Muscle layer of colon (tissue), 2 donors: ENCODE measurements around the gene TEX28.
"Not testable (repeated sequence)": the region's sequence is repeated elsewhere in the genome, so short reads cannot be mapped to it uniquely, and the experiment has no call there.

Experiments used
- H3K27ac ChIP-seq: one replicate; pipeline ENCODE4 v1.7.0; 2013; ENCODE audit warnings: low read depth, mild to moderate bottlenecking, low read length, moderate library complexity
- H3K27me3 ChIP-seq, 2 donors: one replicate each; pipeline ENCODE4 v1.7.0; 2013; ENCODE audit warnings: low read length in 2 of 2, mild to moderate bottlenecking in 2 of 2; ENCODE audit not compliant: insufficient read depth in 2 of 2, control insufficient read depth in 1 of 2
- H3K36me3 ChIP-seq: one replicate; pipeline ENCODE4 v1.7.0; 2013; ENCODE audit warnings: mild to moderate bottlenecking, low read length; ENCODE audit not compliant: insufficient read depth
- H3K4me1 ChIP-seq: one replicate; pipeline ENCODE4 v1.7.0; 2013; ENCODE audit warnings: mild to moderate bottlenecking, low read length; ENCODE audit not compliant: insufficient read depth
- H3K4me3 ChIP-seq, 2 donors: one replicate each; pipeline ENCODE4 v1.7.0; 2013; ENCODE audit warnings: low read length in 2 of 2, low read depth in 1 of 2, mild to moderate bottlenecking in 1 of 2, moderate library complexity in 1 of 2
- H3K9ac ChIP-seq: one replicate; pipeline ENCODE4 v1.7.0; 2013; ENCODE audit warnings: low read length
- H3K9me3 ChIP-seq: one replicate; pipeline ENCODE4 v1.7.0; 2013; ENCODE audit warnings: mild to moderate bottlenecking, low read length
- donor health status: abdominal sarcoma.
- donor health status: Adenocarcinoma of cecum.

Gene TEX28

GRCh38 chrX:154231443-154231842, 63.5 kb downstream of the TEX28 start:
- H3K4me1 ChIP-seq, H3K27me3 ChIP-seq, H3K9ac ChIP-seq, H3K36me3 ChIP-seq, H3K9me3 ChIP-seq, H3K4me3 ChIP-seq, H3K27ac ChIP-seq: not testable (repeated sequence)

GRCh38 chrX:154226706-154227105, 68.2 kb downstream of the TEX28 start:
- not testable (repeated sequence) for H3K36me3 ChIP-seq, H3K27me3 ChIP-seq, H3K9me3 ChIP-seq, H3K4me3 ChIP-seq, H3K4me1 ChIP-seq, H3K27ac ChIP-seq, H3K9ac ChIP-seq

- H3K4me1 ChIP-seq, H3K27me3 ChIP-seq, H3K4me3 ChIP-seq, H3K9ac ChIP-seq, H3K27ac ChIP-seq, H3K36me3 ChIP-seq, H3K9me3 ChIP-seq: not testable (repeated sequence)
These were observed 69.6 kb downstream of the TEX28 start for GRCh38 chrX:154225292-154225691.
